Measurements from ENCODE around the gene BLOC1S6. TPM values are rescaled to one million over a fixed set of nuclear protein-coding genes. Genes with fewer than 3 reads are reported as not detected.

The BLOC1S6 gene
- total and polyA plus RNA-seq, 7 donors: 14.3 to 55.2 (median 31.7) TPM

GRCh38 chr15:45573961-45574629, 13.1 kb upstream of the BLOC1S6 start:
- WGBS, 3 donors: 63 to 81% (median 65%) methylated on average over 7 of the region's 7 CpGs
- H3K27ac ChIP-seq: no peak overlapping the region
- DNase-seq (no peak), ATAC-seq (no peak)
- intact Hi-C loops (cut with DNase I): loop anchor here in 1 of 2 donors (5.0 kb wide), 1 partner anchor 37 kb away; no protein-coding TSS in a partner anchor
- no peak overlapping the region for H3K4me3 ChIP-seq
- peaks cover 0 to 4% (median 0%) of the 10 kb centered on the region in 3 donors for H3K27me3 ChIP-seq (ENCODE audit: insufficient read depth in 3 of 3, low read length in 2 of 3)
- H3K36me3 ChIP-seq (ENCODE audit: insufficient read depth in 1 of 2, low read depth in 1 of 2): no peaks in the 10 kb centered on the region
- H3K4me1 ChIP-seq: no peaks in the 10 kb centered on the region
- H3K9me3 ChIP-seq: no peaks in the 10 kb centered on the region
- no peak for TF ChIP-seq CTCF (IDR thresholded peaks at IDR 0.05)

- WGBS, 3 donors: 90 to 98% (median 93%) methylated on average over 2 of the region's 2 CpGs
- peaks cover 8% of the 10 kb centered on the region for H3K4me1 ChIP-seq
- no peaks in the 10 kb centered on the region for H3K27me3 ChIP-seq (ENCODE audit: insufficient read depth in 3 of 3, low read length in 2 of 3)
- no peak overlapping the region for H3K27ac ChIP-seq
- H3K36me3 ChIP-seq (ENCODE audit: insufficient read depth in 1 of 2, low read depth in 1 of 2): no peaks in the 10 kb centered on the region
- no peak for DNase-seq
- intact Hi-C loops (cut with DNase I): no loop called here
- H3K4me3 ChIP-seq: no peak overlapping the region
- ATAC-seq: no peak
- H3K9me3 ChIP-seq: no peaks in the 10 kb centered on the region
- TF ChIP-seq CTCF (IDR thresholded peaks at IDR 0.05): no peak
Measured at GRCh38 chr15:45581919-45582318, 5.3 kb upstream of the BLOC1S6 start.

GRCh38 chr15:45583731-45584639, 3.2 kb upstream of the BLOC1S6 start:
- intact Hi-C loops (cut with DNase I): no loop called here
- DNase-seq (no peak), ATAC-seq (no peak)
- TF ChIP-seq CTCF (IDR thresholded peaks at IDR 0.05): no peak
- 85 to 92% (median 88%) methylated on average over 11 of the region's 11 CpGs for WGBS, 3 donors
- Histone ChIP-seq H3K4me3 (no peak overlapping the region), H3K27me3 (ENCODE audit: insufficient read depth in 3 of 3, low read length in 2 of 3) (no peaks in the 10 kb centered on the region), H3K27ac (no peak overlapping the region), H3K4me1 (peaks cover 17% of the 10 kb centered on the region), H3K9me3 (no peaks in the 10 kb centered on the region), H3K36me3 (ENCODE audit: insufficient read depth in 1 of 2, low read depth in 1 of 2) (no peaks in the 10 kb centered on the region)

GRCh38 chr15:45585069-45585791, 1.9 kb upstream of the BLOC1S6 start:
- Histone ChIP-seq H3K27me3 (ENCODE audit: insufficient read depth in 3 of 3, low read length in 2 of 3) (no peaks in the 10 kb centered on the region), H3K27ac (no peak overlapping the region), H3K36me3 (ENCODE audit: insufficient read depth in 1 of 2, low read depth in 1 of 2) (no peaks in the 10 kb centered on the region), H3K4me1 (peaks cover 28% of the 10 kb centered on the region), H3K9me3 (no peaks in the 10 kb centered on the region), H3K4me3 (no peak overlapping the region)
- ATAC-seq (no peak), DNase-seq (no peak)
- no peak for TF ChIP-seq CTCF (IDR thresholded peaks at IDR 0.05)
- WGBS, 3 donors: 67 to 71% (median 68%) methylated on average over 7 of the region's 7 CpGs
- intact Hi-C loops (cut with DNase I): loop anchor here (5.0 kb wide), 3 partner anchors 63 to 618 kb away; partner anchors contain the start of gene SLC30A4 (in 1 of the 2)
